K562 (cell line): ENCODE results near the gene EMX1. TPM values are rescaled to one million over a fixed set of nuclear protein-coding genes. Genes with fewer than 3 reads are reported as not detected.

Experiments
- EWSR1 ChIP-seq: fragments of 450-650 bp; IDR thresholded peaks from 2 replicates; pipeline ENCODE4 v1.6.1; 2018; ENCODE audit warnings: borderline replicate concordance, mild to moderate bottlenecking, low read depth, moderate library complexity; ENCODE audit not compliant: partially characterized antibody
- GABPB2 ChIP-seq: fragments of 250-450 bp; sonication (Bioruptor Pico); conservative IDR thresholded peaks from 2 replicates; pipeline ENCODE4 v1.5.1; 2021; ENCODE audit warnings: mild to moderate bottlenecking
- HDAC2 ChIP-seq: fragments of 450-650 bp; IDR thresholded peaks from 2 replicates; pipeline ENCODE4 v1.6.1; 2016; ENCODE audit warnings: mild to moderate bottlenecking
- HLTF ChIP-seq: fragments of 450-650 bp; IDR thresholded peaks from 2 replicates; pipeline ENCODE4 v1.6.1; 2016
- HNRNPK ChIP-seq: fragments of 200-400 bp; formaldehyde crosslinking; IDR thresholded peaks from one replicate; pipeline ENCODE4 v1.6.1; 2018; ENCODE audit warnings: mild to moderate bottlenecking, low read depth, low read length; ENCODE audit not compliant: poor library complexity, severe bottlenecking
- MEIS2 ChIP-seq: fragments of 450-650 bp; IDR thresholded peaks from 2 replicates; pipeline ENCODE4 v1.6.1; 2014; ENCODE audit warnings: mild to moderate bottlenecking; ENCODE audit not compliant: partially characterized antibody
- NEUROD1 ChIP-seq: fragments of 150-350 bp; IDR thresholded peaks from 2 replicates; pipeline ENCODE4 v1.6.1; 2014; ENCODE audit warnings: borderline replicate concordance, low read length, low read depth; ENCODE audit not compliant: partially characterized antibody
- PREB ChIP-seq: sonication (generic); formaldehyde crosslinking; IDR thresholded peaks from 2 replicates; pipeline ENCODE4 v1.8.1; 2023; ENCODE audit warnings: mild to moderate bottlenecking, missing genetic modification reagents
- RBM14 ChIP-seq: fragments of 200-400 bp; formaldehyde crosslinking; IDR thresholded peaks from 2 replicates; pipeline ENCODE4 v1.6.1; 2018; ENCODE audit warnings: low read depth, mild to moderate bottlenecking, low read length, moderate library complexity, borderline replicate concordance; ENCODE audit not compliant: insufficient read depth
- RBM22 ChIP-seq: fragments of 200-400 bp; formaldehyde crosslinking; IDR thresholded peaks from 2 replicates; pipeline ENCODE4 v1.6.1; 2018; ENCODE audit warnings: low read length, low read depth; ENCODE audit not compliant: poor library complexity, severe bottlenecking
- SMARCE1 ChIP-seq: fragments of 450-650 bp; IDR thresholded peaks from 2 replicates; pipeline ENCODE4 v1.7.1; 2016; ENCODE audit warnings: mild to moderate bottlenecking
- SNIP1 ChIP-seq: fragments of 450-650 bp; IDR thresholded peaks from 2 replicates; pipeline ENCODE4 v1.7.1; 2017; ENCODE audit warnings: low read depth, mild to moderate bottlenecking
- ZKSCAN8 ChIP-seq: fragments of 200-800 bp; sonication (Bioruptor generic); IDR thresholded peaks from 2 replicates; pipeline ENCODE4 v1.6.1; 2016; ENCODE audit warnings: missing genetic modification characterization, missing compliant biosample characterization
- ZNF655 ChIP-seq: fragments of 250-450 bp; sonication (Bioruptor Pico); IDR thresholded peaks from 2 replicates; pipeline ENCODE4 v1.5.0; 2021
- ZNF830 ChIP-seq: fragments of 250-450 bp; sonication (Bioruptor Pico); IDR thresholded peaks from 2 replicates; pipeline ENCODE4 v1.5.0; 2021; ENCODE audit warnings: mild to moderate bottlenecking
- polyA plus RNA-seq, 8 experiments: library from polyadenylated mRNA; depleted of rRNA in 4 of 8; stranded (reverse) in 5 of 8; unstranded in 3 of 8; fragments of >200 nt; fragmentation: Nextera tagmentation in 2 of 8; fragmentation: Illumina TruSeq in 1 of 8; extraction: Ambion mirVana in 2 of 8; extraction: Trizol in 1 of 8; gene quantifications; 2 replicates each; pipeline versions ENCODE4 v1.2.1 to v1.2.3, GENCODE V29; 2011 to 2014; ENCODE audit warnings: inconsistent platforms in 1 of 8, missing spikeins in 1 of 8
- total RNA-seq, 7 experiments: library from RNA; depleted of rRNA in 6 of 7; stranded (reverse); fragments of >200 nt in 6 of 7; fragmentation: Illumina TruSeq in 2 of 7; extraction: Trizol in 2 of 7; gene quantifications; 2 replicates each; pipeline versions ENCODE4 v1.2.1 to v1.2.3, GENCODE V29; 2011 to 2021; ENCODE audit warnings: low replicate concordance in 1 of 7
- TF ChIP-seq, protein P1 (sequence below), 2 experiments: fragments of 450-650 bp; formaldehyde crosslinking in 1 of 2; IDR thresholded peaks; 2 replicates each; pipeline versions ENCODE4 v1.4.0 to v1.6.1; 2014 to 2020; ENCODE audit warnings: mild to moderate bottlenecking in 2 of 2, borderline replicate concordance in 1 of 2, low read depth in 1 of 2

The EMX1 gene
- total and polyA plus RNA-seq, 9 of the 15 experiments (the other 6 are each of a cell fraction or from before 2014, with no cell fraction given) = 0.10 to 0.32 (median 0.21) TPM; not detected in 6

GRCh38 chr2:72887740-72888437 is 29.4 kb upstream of the EMX1 start (continued):
- no peak for TF ChIP-seq ZNF655 (CRISPR knock-in tag)
- TF ChIP-seq EWSR1 = no peak
- no peak for TF ChIP-seq GABPB2 (CRISPR knock-in tag)
- TF ChIP-seq RBM14 = no peak
- no peak for TF ChIP-seq MEIS2
- 0 out of 2 replicates have a peak, but pooled peaks have one; percentile 58 for TF ChIP-seq HDAC2
- TF ChIP-seq, protein P1, sequence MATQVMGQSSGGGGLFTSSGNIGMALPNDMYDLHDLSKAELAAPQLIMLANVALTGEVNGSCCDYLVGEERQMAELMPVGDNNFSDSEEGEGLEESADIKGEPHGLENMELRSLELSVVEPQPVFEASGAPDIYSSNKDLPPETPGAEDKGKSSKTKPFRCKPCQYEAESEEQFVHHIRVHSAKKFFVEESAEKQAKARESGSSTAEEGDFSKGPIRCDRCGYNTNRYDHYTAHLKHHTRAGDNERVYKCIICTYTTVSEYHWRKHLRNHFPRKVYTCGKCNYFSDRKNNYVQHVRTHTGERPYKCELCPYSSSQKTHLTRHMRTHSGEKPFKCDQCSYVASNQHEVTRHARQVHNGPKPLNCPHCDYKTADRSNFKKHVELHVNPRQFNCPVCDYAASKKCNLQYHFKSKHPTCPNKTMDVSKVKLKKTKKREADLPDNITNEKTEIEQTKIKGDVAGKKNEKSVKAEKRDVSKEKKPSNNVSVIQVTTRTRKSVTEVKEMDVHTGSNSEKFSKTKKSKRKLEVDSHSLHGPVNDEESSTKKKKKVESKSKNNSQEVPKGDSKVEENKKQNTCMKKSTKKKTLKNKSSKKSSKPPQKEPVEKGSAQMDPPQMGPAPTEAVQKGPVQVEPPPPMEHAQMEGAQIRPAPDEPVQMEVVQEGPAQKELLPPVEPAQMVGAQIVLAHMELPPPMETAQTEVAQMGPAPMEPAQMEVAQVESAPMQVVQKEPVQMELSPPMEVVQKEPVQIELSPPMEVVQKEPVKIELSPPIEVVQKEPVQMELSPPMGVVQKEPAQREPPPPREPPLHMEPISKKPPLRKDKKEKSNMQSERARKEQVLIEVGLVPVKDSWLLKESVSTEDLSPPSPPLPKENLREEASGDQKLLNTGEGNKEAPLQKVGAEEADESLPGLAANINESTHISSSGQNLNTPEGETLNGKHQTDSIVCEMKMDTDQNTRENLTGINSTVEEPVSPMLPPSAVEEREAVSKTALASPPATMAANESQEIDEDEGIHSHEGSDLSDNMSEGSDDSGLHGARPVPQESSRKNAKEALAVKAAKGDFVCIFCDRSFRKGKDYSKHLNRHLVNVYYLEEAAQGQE (IDR thresholded peaks at IDR 0.05; ENCODE audit: borderline replicate concordance) = peak; percentile 43; the same call in 1 of the 2 replicates
- TF ChIP-seq, protein P1 (CRISPR knock-in tag; IDR thresholded peaks at IDR 0.05; ENCODE audit: low read depth) = 0 out of 2 replicates have a peak, but pooled peaks have one; percentile 0
- TF ChIP-seq SNIP1 = no peak
- peak; percentile 86 for TF ChIP-seq NEUROD1
- no peak for TF ChIP-seq HNRNPK
- TF ChIP-seq PREB (CRISPR knock-in tag) = no peak
- TF ChIP-seq ZKSCAN8 = no peak
- no peak for TF ChIP-seq ZNF830 (CRISPR knock-in tag)
- TF ChIP-seq HLTF = no peak
- no peak for TF ChIP-seq RBM22
- TF ChIP-seq SMARCE1 = no peak
